Limb (tissue), 2 donors: ENCODE results near the gene NEK9.
"Not testable (repeated sequence)": the region's sequence is repeated elsewhere in the genome, so short reads cannot be mapped to it uniquely, and the experiment has no call there.

ENCODE experiments used
- DNase-seq, 2 donors: peaks; one replicate each; pipeline ENCODE4 v3.0.0-alpha.2; 2016; ENCODE audit errors: extremely low spot score in 2 of 2

Gene NEK9

DNA sequence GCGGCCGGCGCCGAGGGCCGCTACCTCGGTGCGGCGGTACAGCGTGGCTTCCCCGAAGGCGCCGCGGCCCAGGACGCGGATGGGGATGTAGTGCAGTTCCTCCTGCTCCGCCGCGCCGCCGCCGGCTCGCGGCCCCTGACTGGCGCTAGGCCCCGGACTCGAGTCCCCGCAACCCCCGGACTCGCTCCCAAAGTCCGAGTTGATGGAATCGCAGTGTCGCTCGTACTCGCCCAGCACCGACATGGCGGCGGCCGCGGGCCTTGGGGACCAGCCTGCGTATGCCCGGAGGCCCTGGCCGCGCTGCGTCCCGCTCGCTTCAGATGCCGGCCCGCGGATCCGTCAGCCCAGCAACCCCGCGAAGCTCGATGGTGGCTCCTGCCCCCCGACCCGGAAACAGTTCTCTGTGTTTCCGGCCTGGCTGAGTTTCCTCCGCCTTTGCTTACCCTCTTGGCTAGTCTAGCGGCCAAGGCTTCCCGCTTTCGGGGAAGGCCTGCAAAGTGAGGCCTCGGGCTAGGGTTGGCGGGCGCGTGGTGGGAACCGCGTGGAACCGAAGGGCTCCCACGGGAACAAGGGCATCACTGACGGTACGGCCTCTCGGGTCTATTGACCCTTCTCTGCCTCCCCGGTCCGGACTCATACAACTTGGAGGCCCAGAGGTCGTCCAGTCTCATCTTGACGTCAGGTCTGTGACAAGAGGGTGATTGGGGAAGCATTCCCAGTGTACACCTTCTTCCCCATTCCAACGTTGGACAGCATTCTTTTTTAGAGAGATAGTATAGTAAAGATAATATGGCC, at the start of gene NEK9:
Gene NEK9, minus strand, starts transcription at position 370 of the 795 bp plus-strand sequence. Its CDS starts 127 bp downstream, at position 243.
- DNase-seq: peak; percentile 90 to 94

DNA sequence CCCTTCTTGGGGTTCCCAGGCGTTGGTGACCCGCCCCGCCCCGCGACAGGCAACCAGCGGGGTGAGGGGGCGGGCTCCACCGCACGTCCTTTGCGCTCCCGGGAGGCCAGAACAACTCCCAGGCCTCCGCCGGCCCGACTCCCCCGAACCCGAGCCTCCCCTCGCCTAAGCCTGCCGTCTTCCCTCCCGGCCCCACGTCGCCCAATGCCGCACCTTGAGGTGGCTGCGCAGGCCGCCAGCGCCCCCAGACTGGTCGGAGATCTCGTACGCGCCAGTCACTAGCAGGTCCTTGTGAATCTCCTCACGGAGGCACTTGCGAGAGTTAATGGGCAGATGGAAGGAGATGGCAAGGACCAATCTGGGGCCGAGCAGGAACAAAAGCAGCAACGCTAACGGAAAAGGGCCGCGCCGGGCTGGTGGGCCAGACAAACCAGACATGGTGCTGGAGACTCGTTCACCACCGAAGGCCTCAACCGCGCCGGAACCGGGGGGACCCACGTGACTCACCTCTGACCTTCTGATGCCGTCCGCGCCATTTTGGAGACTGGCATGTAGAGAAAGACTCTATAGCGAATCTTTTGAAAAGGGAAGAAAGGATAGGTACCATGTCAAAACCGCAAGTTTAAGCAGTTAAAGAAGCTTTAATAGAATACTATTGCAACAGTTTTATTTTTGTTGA, 49.4 kb upstream of the NEK9 start, which contains the start of gene TMED10:
Gene TMED10, minus strand, starts transcription at position 471 of the 679 bp plus-strand sequence. Its CDS starts 33 bp downstream, at position 438.
- peak in 1 of 2 donors; percentile 94 for DNase-seq

DNA sequence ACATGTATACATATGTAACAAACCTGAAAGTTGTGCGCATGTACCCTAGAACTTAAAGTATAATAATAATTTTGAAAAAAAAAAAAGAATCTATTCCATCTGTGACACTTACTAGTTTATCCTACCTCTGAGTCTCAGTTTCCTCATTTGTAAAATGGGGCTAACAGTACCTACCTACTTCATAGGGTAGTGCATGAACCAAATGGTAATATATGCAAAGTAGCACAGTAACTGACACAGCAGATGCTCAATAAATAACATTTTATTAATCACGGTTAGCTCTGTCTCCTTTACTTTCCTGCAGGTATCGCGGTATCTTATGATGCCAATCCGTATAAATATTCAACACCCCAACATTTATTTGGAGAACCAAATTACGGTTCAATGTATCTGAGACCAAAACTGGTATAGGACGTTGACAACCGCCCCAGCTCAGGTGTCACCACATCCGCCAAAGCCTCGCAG, 48.9 kb upstream of the NEK9 start:
- DNase-seq: no peak

DNA sequence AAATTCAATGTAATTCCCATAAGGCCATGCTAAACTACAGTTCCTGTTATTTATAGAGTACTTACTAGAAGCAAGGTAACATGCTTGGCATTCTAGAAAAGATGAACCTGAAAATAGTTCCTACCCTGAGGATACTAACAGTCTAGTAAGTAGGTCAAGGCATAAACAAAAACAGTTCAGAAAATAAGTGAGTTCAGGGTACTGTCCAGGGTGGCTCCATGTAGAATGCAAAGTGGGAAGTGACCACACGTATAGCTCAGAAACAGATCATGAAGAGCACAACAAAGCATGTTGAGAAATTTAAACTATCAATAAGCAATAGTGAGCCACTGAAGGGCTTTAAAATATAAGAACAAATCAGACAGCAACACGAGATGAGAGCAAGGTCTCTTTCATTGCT, 47.2 kb upstream of the NEK9 start:
- DNase-seq: no peak

DNA sequence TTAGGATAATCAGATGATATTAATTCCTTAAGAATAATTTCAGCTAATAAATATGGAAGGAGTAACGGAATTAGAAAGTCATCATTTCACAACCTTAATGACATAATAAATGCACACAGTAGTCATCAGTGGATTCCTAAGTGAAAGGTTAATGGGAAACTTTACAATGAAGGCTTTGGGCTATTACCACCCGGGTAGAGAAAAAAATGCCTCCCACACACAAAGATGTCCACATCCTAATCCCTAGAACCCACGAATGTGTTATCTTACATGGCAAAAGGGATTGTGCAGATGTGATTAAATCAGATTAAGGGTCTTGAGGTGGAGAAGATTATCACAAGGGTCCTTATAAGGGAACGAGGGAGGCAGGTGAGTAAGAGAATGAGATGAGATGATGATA, 43.9 kb upstream of the NEK9 start:
- DNase-seq: no peak

DNA sequence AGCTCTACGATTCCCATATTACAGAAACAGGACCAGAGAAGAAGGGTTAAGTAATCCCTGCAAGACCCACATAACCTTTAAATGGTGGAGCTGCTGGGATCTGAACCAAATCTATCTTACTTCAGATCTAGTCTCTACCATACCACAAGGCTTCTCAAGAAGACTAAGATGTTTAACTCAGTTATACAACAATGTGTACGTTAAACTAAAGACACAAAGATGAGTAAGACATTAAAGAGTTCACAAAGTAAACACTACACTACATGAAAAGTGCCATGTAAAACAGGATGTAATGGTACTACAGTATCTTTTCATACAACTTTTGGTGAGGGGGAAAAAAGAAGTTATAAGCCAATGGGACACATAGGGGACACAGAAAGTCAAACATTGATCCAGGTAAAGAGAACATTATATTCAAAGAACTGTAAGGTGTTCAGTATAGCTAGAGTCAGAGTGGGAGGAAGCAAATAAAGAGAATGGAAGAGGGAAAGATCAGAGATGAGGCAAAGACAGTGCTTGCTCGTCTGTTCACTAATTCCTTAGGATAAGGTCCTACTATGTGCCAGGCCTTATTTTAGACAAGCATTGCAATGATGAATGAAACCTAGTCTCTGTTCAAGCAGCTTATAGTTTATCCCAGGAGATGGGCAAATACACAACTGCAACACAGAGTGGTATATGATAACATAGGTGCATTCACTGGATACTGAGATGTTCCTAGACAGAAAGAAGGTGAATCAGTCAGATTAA, 41.9 kb upstream of the NEK9 start:
- DNase-seq: no peak

DNA sequence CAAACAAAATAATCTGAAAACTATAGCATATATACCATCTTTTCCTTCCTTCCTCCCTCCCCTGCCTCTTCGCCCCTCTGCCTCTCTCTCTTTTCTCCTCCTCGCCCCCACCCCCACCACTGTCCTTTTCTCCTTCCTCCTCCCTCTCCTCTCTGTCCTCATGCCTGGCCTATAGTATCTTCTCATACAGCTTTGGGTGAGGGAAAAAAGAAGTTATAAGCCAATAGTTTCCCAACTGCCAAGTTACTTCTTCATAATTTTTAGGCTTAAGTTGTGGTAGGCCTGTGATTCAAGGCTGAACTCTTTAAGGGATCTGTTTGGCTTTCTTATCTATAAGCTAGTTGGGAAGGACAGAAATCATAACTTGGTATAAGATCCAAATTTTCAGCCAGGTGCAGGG, 40.5 kb upstream of the NEK9 start:
- no peak for DNase-seq

DNA sequence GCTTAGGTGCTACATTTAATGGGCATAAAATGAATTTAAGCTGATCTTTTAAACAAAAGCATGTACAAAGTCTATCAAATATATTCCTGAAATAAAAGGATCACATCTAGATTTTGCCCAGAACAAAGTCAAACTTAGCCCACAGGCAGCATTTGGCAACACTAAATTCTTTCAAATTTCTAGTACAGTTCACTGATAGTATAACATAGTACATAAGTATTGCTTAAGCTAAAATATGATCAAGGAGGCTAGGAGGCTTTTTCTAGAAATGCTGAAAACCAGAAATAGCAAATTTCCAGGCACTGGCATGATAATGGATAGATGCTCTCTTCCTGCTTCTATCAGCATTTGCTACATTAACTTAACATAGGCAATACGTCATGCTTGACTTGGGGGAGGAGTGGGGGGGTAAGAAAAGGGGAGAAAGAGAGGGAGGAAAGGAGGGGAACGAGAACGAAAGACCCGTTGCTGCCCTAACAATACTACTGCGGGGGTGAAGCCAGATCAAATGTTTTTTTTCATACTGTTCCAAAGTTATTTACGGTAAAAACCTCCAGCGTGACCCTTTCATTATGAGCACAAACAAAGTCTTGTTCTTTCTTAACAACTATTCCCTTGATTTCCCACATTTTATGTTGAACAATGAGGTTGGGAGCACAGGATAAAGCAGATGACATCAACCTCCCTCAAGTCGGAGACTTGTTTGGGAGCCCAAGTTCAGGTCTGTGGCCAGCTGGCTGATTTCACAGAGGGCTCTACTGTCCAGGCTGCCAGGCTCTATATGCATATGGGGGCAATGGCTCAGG, 38.9 kb upstream of the NEK9 start:
- DNase-seq: peak in 1 of 2 donors; percentile 37

DNA sequence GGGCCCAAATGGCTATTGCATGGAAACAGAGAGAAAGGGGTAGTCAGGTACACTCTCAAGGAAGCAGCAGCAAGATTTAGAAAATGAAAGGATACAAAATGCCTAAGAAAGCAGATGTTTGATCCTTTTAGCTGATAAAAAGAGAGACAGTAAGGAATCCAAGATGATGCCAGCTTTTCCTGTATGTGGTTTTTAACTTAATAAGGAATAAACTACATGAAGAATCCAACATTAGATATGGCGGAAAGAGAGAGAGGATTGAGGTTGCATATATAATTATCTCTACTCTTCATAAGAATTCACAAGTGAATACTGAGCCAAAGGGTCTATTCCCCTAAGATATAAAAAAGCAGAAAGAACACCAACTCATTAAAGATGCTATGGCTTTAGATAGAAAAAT, 38.0 kb upstream of the NEK9 start:
- DNase-seq: no peak

DNA sequence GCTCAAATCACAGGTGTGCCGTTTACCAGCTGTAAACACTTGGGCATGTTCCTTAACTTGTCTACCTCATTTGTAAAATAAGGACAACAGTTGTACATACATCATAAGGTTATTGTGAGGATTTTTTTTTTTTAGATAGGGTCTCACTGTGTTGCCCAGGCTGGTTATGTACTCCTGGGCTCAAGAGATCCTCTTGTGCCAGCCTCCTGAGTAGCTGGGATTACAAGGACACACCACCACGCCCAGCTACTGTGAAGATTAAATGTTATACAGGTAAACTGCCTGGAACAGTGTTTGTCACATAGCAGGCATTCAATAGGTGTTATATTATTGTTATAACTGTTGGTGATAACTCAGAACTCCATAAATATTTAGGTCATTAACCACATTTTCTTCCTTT, 36.8 kb upstream of the NEK9 start:
- DNase-seq: no peak

DNA sequence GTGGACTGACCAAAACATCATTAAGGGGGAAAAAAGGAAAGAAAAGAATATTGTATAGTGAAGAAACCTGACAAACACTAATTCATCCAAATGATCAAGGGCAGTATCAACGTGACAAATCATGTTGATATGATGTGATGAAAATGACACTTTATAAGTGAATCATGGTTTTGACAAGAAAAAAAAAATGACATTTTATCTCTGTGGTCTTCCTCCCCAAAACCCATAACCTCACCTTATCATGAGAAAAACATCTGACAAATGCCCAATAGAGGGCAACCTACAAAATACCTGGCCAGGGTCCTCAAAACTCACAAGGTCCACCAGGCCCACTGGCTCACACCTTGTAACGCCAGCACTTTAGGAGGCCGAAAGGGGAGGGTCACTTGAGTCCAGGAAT, 35.8 kb upstream of the NEK9 start:
- DNase-seq: no peak

DNA sequence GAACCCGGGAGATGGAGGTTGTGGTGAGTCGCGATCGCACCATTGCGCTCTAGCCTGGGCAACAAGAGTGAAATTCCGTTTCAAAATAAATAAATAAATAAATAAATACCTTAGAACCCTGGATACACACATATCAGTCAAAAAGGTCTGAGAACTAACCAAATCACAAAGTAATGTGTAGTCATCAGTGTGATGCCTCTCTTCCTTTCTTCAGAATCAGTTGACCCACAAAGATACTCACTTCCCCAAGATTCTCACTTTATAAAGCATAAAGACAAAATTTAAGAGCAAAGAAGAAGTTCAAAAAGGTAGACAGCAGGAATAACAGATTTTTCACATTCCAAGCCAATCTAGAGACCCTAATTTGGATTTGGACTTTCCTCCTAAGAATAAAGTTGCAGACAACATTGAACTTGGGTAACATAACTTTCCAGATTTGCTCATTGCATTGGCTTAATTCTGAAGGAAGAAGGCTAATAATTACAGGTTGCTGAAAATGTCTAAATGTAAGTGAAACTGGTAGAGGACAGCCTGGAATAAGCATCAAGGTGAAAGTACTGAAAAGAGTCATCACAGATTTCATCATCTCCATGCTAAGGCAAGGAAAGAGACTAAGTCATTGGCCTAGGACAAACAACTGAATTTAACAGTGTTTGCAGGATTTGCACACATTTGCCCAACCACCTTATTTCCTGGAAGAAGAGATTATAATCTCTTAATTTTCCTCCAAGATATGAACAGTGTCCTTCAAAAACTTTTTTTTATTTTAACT, 32.2 kb upstream of the NEK9 start:
- DNase-seq: no peak

DNA sequence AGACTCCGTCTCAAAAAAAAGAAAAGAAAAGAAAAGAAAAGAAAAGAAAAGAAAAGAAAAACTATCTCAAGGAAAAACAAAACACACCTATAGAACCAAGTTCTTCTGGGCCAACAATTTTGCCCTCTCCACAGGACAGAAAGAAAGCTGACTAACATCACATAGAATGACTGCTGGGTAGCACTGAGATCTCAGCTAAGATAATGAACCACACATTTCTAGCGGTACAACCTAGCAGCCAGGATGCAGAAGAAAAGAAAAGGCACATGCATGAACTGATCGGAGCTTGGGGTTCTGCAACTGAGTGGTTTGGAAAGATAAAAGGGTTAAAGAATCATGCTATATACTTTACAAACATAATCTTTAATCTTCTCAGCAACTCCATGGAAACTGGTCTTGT, 30.1 kb upstream of the NEK9 start:
- no peak for DNase-seq

DNA sequence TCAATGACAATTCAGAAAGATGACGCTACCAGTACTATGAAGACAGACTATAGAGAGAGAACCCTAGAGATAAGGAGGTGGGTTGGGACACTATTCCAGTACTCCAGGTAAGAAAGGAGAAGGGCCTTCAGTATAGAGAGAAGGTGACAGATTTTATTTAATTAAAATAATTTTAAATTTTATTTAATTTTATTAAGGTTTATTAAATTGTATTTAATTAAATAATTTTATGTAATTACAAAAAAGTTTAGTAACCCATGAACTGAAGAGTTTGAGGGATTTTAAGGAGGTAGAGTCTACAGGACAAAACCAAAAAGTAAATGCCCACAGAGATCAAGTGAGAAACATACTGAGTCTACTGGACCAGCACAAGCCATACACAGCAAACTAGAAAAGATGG, 29.3 kb upstream of the NEK9 start:
- no peak for DNase-seq

DNA sequence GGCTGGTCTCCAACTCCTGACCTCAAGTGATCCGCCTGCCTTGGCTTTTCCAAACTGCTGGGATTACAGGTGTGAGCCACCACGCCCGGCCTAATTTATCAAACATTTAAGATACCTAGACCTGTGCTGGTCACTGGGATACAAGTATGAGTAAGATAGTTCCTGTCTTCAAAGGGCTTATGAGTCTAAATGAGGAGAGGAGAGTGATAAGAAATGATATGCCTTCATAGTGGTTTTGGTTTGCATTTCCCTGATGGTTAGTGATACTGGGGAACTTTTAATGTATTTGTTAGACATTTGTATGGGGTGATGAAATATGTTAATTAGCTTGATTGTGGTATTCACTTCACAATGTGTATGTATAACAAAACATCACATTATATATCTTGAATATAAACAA, 28.3 kb upstream of the NEK9 start:
- DNase-seq: no peak

DNA sequence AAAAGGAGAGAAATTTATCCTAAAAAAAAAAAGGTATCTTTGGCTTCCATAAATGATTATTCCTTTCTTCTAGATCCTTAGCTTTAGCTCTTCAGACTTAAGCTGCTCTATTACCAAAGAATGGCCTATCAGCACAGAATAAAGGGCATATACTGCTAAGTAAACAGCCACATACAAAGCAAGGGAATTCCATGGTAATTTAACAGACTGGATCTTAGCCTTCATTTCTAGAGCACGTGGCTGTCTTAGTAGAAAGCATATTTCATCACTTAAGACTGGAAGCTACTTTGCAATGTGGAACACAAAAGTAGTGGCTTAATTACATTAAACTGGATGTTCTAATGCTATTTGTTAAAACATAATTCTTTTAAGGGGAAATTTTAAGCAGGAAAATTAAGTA, 26.4 kb upstream of the NEK9 start:
- no peak for DNase-seq

DNA sequence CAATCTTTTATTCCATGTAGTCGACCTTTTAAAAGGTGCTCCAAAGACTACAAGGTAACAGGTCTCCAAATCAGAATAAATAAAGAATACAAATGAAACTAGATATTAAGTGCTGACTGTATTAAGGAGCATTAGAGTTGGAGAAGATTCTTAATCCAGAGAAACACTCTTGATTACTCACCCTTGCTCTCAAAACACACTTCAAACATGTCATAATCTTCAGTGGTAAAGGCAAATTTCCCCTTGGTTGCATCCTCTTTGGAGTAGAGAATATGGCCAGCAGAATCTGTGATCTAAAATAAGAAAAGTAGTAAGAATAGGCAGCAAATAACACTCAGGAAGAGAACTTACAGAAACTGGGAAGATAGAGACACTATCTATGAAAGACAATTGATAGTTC, 25.0 kb upstream of the NEK9 start:
- no peak for DNase-seq

DNA sequence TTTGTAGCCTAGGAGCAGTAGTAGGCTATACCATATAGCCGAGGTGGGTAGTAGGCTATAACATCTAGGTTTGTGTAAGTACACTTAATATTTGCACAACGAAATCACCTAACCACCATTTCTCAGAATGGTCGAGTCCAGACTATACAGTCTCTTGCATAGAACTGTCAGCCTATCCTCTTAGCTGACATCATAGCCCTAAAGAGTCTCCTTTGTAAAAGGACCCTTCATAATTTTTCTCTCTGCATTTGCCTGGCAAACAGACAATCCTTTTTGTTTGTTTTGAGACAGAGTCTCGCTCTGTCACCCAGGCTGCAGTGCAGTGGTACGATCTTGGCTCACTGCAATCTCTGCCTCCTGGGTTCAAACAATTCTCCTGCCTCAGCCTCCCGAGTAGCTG, 23.8 kb upstream of the NEK9 start:
- not testable (repeated sequence) for DNase-seq

DNA sequence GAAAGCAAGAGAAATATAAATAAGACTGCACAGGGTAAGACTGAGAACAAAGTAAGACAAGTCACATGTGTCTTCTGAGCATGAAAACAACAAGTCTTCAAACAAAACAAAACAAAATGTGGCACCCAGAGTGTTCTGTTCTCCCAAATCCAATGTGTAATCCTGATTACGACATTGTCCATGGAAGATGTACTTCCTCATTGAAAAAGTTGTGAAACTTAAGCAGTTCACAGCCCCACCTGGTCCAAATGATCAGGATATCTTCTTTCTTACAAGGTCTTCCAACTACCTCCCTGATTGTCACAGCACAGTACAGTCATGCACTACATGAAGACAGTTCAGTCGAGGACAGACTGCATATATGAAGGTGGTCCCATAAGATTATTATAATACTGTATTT, 23.3 kb upstream of the NEK9 start:
- no peak for DNase-seq

DNA sequence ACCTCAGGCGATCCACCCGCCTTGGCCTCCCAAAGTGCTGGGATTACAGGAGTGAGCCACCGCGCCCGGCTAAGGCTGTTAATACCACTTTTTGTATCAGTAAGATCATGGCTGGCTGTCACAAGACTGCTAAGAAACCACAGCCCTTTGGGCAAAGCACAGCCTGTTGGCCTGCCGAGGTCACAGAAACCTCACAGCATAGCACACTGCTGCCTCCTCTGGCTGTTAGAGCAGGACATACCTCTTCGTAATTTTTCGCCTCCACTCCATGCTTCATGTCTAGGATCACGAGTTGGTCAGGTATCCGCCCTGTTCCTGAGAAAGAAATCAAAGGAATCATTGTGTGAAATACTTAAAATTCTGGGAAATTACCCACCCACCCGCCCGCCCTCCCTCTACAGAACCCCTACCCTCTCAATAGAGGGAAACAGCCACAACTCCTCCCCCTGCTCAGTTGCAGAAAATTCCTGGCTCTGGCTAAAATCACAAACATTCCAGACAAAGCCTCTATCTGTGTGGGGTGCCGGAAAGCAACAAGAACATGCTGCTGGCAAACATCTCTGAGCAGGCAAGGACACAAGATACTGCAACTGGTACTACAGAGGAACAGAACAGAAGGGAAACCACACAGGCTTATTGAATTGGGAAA, 20.7 kb upstream of the NEK9 start:
- DNase-seq: peak; percentile 58 to 60
